Trophoblast cell (in vitro differentiated cells and primary cell): ENCODE results near the gene CACNA2D1.

Experiments used
- DNase-seq, 2 donors: peaks; one replicate each; pipeline ENCODE4 v3.0.0-alpha.2; 2016
- H2AFZ ChIP-seq: 2 replicates; pipeline ENCODE4 v1.6.1; 2013; ENCODE audit warnings: low read length, moderate library complexity, mild to moderate bottlenecking; ENCODE audit not compliant: insufficient read depth, poor library complexity
- H2AK5ac ChIP-seq: 2 replicates; pipeline ENCODE4 v1.6.1; 2013; ENCODE audit warnings: mild to moderate bottlenecking, low read length
- H2BK120ac ChIP-seq: 2 replicates; pipeline ENCODE4 v1.6.1; 2013; ENCODE audit warnings: low read length, mild to moderate bottlenecking, moderate library complexity; ENCODE audit not compliant: insufficient read depth, poor library complexity
- H2BK12ac ChIP-seq: 2 replicates; pipeline ENCODE4 v1.6.1; 2013; ENCODE audit warnings: mild to moderate bottlenecking, low read length, moderate library complexity
- H2BK5ac ChIP-seq: 2 replicates; pipeline ENCODE4 v1.6.1; 2013; ENCODE audit warnings: low read length, low read depth, moderate library complexity, mild to moderate bottlenecking; ENCODE audit not compliant: poor library complexity
- H3K14ac ChIP-seq: 2 replicates; pipeline ENCODE4 v1.6.1; 2013; ENCODE audit warnings: mild to moderate bottlenecking, low read length
- H3K18ac ChIP-seq: 2 replicates; pipeline ENCODE4 v1.6.1; 2013; ENCODE audit warnings: mild to moderate bottlenecking, low read length
- H3K23ac ChIP-seq: 2 replicates; pipeline ENCODE4 v1.6.1; 2013; ENCODE audit warnings: low read length
- H3K27ac ChIP-seq: 2 replicates; pipeline ENCODE4 v1.5.1; 2013; ENCODE audit warnings: low read depth, mild to moderate bottlenecking, inconsistent platforms, low read length, moderate library complexity
- H3K27me3 ChIP-seq: 2 replicates; pipeline ENCODE4 v1.6.1; 2013; ENCODE audit warnings: inconsistent platforms, mild to moderate bottlenecking, low read length, moderate library complexity; ENCODE audit not compliant: insufficient read depth
- H3K36me3 ChIP-seq, 2 experiments: 1 replicate in 1 of 2; 2 replicates in 1 of 2; pipeline ENCODE4 v1.6.1; 2013; ENCODE audit warnings: low read length in 2 of 2, mild to moderate bottlenecking in 2 of 2, moderate library complexity in 1 of 2; ENCODE audit not compliant: insufficient read depth in 2 of 2, control insufficient read depth in 1 of 2
- H3K4ac ChIP-seq: 2 replicates; pipeline ENCODE4 v1.6.1; 2013; ENCODE audit warnings: low read depth, mild to moderate bottlenecking, low read length, moderate library complexity
- H3K4me1 ChIP-seq, 2 experiments: 1 replicate in 1 of 2; 2 replicates in 1 of 2; pipeline ENCODE4 v1.6.1; 2013; ENCODE audit warnings: low read length in 2 of 2, mild to moderate bottlenecking in 2 of 2, moderate library complexity in 1 of 2; ENCODE audit not compliant: insufficient read depth in 2 of 2, control insufficient read depth in 1 of 2
- H3K4me2 ChIP-seq: 2 replicates; pipeline ENCODE4 v1.6.1; 2013; ENCODE audit warnings: inconsistent platforms, mild to moderate bottlenecking, low read length, moderate library complexity
- H3K4me3 ChIP-seq: 2 replicates; pipeline ENCODE4 v1.5.1; 2013; ENCODE audit warnings: mild to moderate bottlenecking, low read depth, low read length, inconsistent platforms
- H3K79me1 ChIP-seq: one replicate; pipeline ENCODE4 v1.6.1; 2013; ENCODE audit warnings: low read length
- H3K79me2 ChIP-seq: 2 replicates; pipeline ENCODE4 v1.6.1; 2013; ENCODE audit warnings: low read length, mild to moderate bottlenecking; ENCODE audit not compliant: control insufficient read depth, insufficient read depth, poor library complexity
- H3K9ac ChIP-seq: 2 replicates; pipeline ENCODE4 v1.6.1; 2013; ENCODE audit warnings: mild to moderate bottlenecking, low read length
- H3K9me3 ChIP-seq: 2 replicates; pipeline ENCODE4 v1.6.1; 2013; ENCODE audit warnings: low read depth, mild to moderate bottlenecking, control low read depth, inconsistent platforms, low read length; ENCODE audit not compliant: insufficient read depth
- H4K12ac ChIP-seq: 2 replicates; pipeline ENCODE4 v1.6.1; 2013; ENCODE audit warnings: low read depth, mild to moderate bottlenecking, low read length, moderate library complexity
- H4K8ac ChIP-seq: 2 replicates; pipeline ENCODE4 v1.6.1; 2013; ENCODE audit warnings: low read depth, mild to moderate bottlenecking, low read length, moderate library complexity
- H4K91ac ChIP-seq: one replicate; pipeline ENCODE4 v1.6.1; 2013; ENCODE audit warnings: low read depth, mild to moderate bottlenecking, low read length, moderate library complexity
- WGBS: extraction: QIAGEN DNeasy Blood & Tissue Kit; methylation state at CpG from one replicate; pipeline ENCODE4 v1.1.7; 2013; ENCODE audit warnings: missing lambda C conversion rate; ENCODE audit not compliant: insufficient read length, insufficient coverage; ENCODE audit errors: extremely low coverage; 5-methylcytosine and 5-hydroxymethylcytosine counted together

The CACNA2D1 gene

GRCh38 chr7:82348251-82348650 lies 95.3 kb downstream of the CACNA2D1 start:
- no peak for DNase-seq
- Histone ChIP-seq H3K4me1 (no peaks in the 10 kb centered on the region), H3K4me2 (no peak overlapping the region), H2AFZ (no peak overlapping the region), H4K8ac (no peak overlapping the region), H3K79me1 (no peaks in the 10 kb centered on the region), H3K27ac (no peak overlapping the region), H2BK120ac (no peak overlapping the region), H3K36me3 (no peaks in the 10 kb centered on the region), H2BK5ac (no peak overlapping the region), H3K9ac (no peak overlapping the region), H3K27me3 (no peaks in the 10 kb centered on the region), H4K12ac (no peak overlapping the region), H2AK5ac (no peak overlapping the region), H2BK12ac (no peak overlapping the region), H3K14ac (no peak overlapping the region), H3K18ac (no peak overlapping the region), H3K23ac (no peak overlapping the region), H3K9me3 (no peaks in the 10 kb centered on the region), H3K79me2 (no peaks in the 10 kb centered on the region), H3K4me3 (no peak overlapping the region), H4K91ac (no peak overlapping the region), H3K4ac (no peak overlapping the region)
- WGBS, result no CpG with 5 or more reads among the region's 5 CpGs

DNA sequence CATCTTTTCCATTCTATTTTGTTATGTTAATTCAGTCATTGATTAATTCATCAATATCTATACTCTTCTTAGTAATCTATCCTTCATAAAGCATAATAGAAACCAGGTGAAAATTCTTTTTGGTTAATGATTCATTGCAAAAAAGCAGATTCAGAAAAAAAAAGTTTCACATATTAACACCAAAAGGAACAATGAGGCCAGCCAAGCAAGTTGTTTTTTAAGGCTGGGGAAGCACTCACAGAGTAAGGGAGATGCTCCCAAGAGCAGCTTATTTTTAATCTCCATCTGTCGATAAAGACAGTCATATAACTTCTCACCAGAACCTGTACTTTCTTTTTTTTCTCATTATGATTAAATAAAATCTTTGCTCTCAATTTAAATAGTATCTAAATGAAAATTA lies 95.8 kb downstream of the CACNA2D1 start:
- H3K27me3 ChIP-seq, result no peaks in the 10 kb centered on the region
- no peaks in the 10 kb centered on the region for H3K36me3 ChIP-seq
- no peak overlapping the region for H2BK120ac ChIP-seq
- H3K4ac ChIP-seq, result no peak overlapping the region
- no peak for DNase-seq
- no peak overlapping the region for H2AFZ ChIP-seq
- H3K9me3 ChIP-seq, result no peaks in the 10 kb centered on the region
- H4K12ac ChIP-seq, result no peak overlapping the region
- H3K27ac ChIP-seq, result no peak overlapping the region
- H3K4me2 ChIP-seq, result no peak overlapping the region
- no peak overlapping the region for H3K23ac ChIP-seq
- H3K79me1 ChIP-seq, result no peaks in the 10 kb centered on the region
- no peak overlapping the region for H2AK5ac ChIP-seq
- no CpG with 5 or more reads among the region's 1 CpG for WGBS
- no peaks in the 10 kb centered on the region for H3K79me2 ChIP-seq
- H3K4me3 ChIP-seq, result no peak overlapping the region
- no peaks in the 10 kb centered on the region for H3K4me1 ChIP-seq
- H3K14ac ChIP-seq, result no peak overlapping the region
- H2BK12ac ChIP-seq, result no peak overlapping the region
- H3K9ac ChIP-seq, result no peak overlapping the region
- H3K18ac ChIP-seq, result no peak overlapping the region
- H2BK5ac ChIP-seq, result no peak overlapping the region
- H4K91ac ChIP-seq, result no peak overlapping the region
- no peak overlapping the region for H4K8ac ChIP-seq

GRCh38 chr7:82345886-82346285 lies 97.7 kb downstream of the CACNA2D1 start:
- Histone ChIP-seq H3K4ac (no peak overlapping the region), H3K27me3 (no peaks in the 10 kb centered on the region), H3K27ac (no peak overlapping the region), H4K8ac (no peak overlapping the region), H2AFZ (no peak overlapping the region), H2AK5ac (no peak overlapping the region), H3K4me3 (no peak overlapping the region), H3K23ac (no peak overlapping the region), H3K79me1 (no peaks in the 10 kb centered on the region), H3K36me3 (no peaks in the 10 kb centered on the region), H2BK12ac (no peak overlapping the region), H3K14ac (no peak overlapping the region), H3K18ac (no peak overlapping the region), H2BK5ac (no peak overlapping the region), H3K4me2 (no peak overlapping the region), H3K79me2 (no peaks in the 10 kb centered on the region), H2BK120ac (no peak overlapping the region), H3K9me3 (no peaks in the 10 kb centered on the region), H4K12ac (no peak overlapping the region), H4K91ac (no peak overlapping the region), H3K4me1 (no peaks in the 10 kb centered on the region), H3K9ac (no peak overlapping the region)
- no peak for DNase-seq

DNA sequence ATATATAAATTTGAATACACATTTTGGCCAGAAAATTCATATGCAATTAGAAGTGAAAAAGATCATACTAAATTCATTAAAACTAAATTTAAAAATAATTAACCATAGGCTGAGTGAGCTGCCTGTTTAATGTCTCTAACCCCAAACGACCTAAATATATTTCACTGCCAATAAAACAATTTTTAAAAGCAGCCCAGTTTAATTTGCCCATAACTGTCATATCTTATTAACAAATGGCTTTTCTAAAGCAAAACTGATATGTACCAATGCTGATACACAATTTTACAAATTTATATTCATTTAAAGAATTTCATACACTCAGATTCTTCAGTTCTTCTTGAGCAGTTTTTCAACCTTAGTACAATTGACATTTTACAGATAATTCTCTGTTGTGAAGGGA lies 99.9 kb downstream of the CACNA2D1 start:
- WGBS, result no CpG with 5 or more reads among the region's 1 CpG
- no peak overlapping the region for H2BK120ac ChIP-seq
- H2AFZ ChIP-seq, result no peak overlapping the region
- H3K79me1 ChIP-seq, result no peaks in the 10 kb centered on the region
- no peaks in the 10 kb centered on the region for H3K79me2 ChIP-seq
- no peak for DNase-seq
- no peak overlapping the region for H2BK12ac ChIP-seq
- no peak overlapping the region for H2AK5ac ChIP-seq
- no peak overlapping the region for H4K12ac ChIP-seq
- no peak overlapping the region for H4K91ac ChIP-seq
- H3K4me2 ChIP-seq, result no peak overlapping the region
- no peaks in the 10 kb centered on the region for H3K4me1 ChIP-seq
- H4K8ac ChIP-seq, result no peak overlapping the region
- H2BK5ac ChIP-seq, result no peak overlapping the region
- H3K27ac ChIP-seq, result no peak overlapping the region
- no peaks in the 10 kb centered on the region for H3K9me3 ChIP-seq
- H3K23ac ChIP-seq, result no peak overlapping the region
- no peak overlapping the region for H3K18ac ChIP-seq
- no peak overlapping the region for H3K9ac ChIP-seq
- H3K36me3 ChIP-seq, result no peaks in the 10 kb centered on the region
- no peak overlapping the region for H3K14ac ChIP-seq
- H3K4me3 ChIP-seq, result no peak overlapping the region
- H3K27me3 ChIP-seq, result no peaks in the 10 kb centered on the region
- H3K4ac ChIP-seq, result no peak overlapping the region

DNA sequence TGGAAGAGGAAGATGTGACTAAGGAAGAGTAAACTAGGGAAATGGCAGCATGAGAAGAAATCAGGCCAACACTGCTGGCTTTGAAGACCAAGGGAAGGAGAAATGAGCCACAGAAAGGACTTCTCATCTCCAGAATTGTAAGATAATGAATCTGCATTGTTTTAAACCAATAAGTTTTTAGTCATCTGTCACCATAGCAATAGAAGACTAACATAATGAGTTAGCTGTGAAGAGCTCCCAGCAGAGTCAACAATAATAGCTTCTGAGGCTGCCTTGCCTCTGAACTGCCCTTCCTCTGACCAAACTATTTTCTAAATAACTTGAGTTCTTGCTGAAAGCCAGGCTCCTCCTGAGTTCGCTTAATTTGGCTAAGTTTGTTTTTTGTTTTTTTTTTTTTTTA lies 103.6 kb downstream of the CACNA2D1 start:
- no peak overlapping the region for H3K27ac ChIP-seq
- H3K27me3 ChIP-seq, result no peaks in the 10 kb centered on the region
- H3K14ac ChIP-seq, result no peak overlapping the region
- no peak overlapping the region for H3K18ac ChIP-seq
- H4K8ac ChIP-seq, result no peak overlapping the region
- H3K4me3 ChIP-seq, result no peak overlapping the region
- H2AK5ac ChIP-seq, result no peak overlapping the region
- no peak overlapping the region for H2AFZ ChIP-seq
- no peak overlapping the region for H2BK12ac ChIP-seq
- H3K4ac ChIP-seq, result no peak overlapping the region
- H3K9ac ChIP-seq, result no peak overlapping the region
- no peaks in the 10 kb centered on the region for H3K36me3 ChIP-seq
- DNase-seq, result no peak
- WGBS, result no CpG with 5 or more reads among the region's 1 CpG
- H3K4me2 ChIP-seq, result no peak overlapping the region
- no peak overlapping the region for H4K12ac ChIP-seq
- no peak overlapping the region for H4K91ac ChIP-seq
- no peak overlapping the region for H2BK120ac ChIP-seq
- no peaks in the 10 kb centered on the region for H3K4me1 ChIP-seq
- no peaks in the 10 kb centered on the region for H3K79me1 ChIP-seq
- no peaks in the 10 kb centered on the region for H3K9me3 ChIP-seq
- H2BK5ac ChIP-seq, result no peak overlapping the region
- H3K23ac ChIP-seq, result no peak overlapping the region
- H3K79me2 ChIP-seq, result no peaks in the 10 kb centered on the region
